GM18505 (cell line): ENCODE measurements around the gene CFD.
"Not testable (repeated sequence)": the region's sequence is repeated elsewhere in the genome, so short reads cannot be mapped to it uniquely, and the experiment has no call there.

Experiments used
- ATAC-seq: cut with Tn5 transposase; IDR thresholded peaks from one replicate; pipeline ENCODE4 v1.9.1; 2021; ENCODE audit not compliant: unreplicated experiment
- POLR2A ChIP-seq: IDR thresholded peaks from 4 replicates; pipeline ENCODE4 v1.6.1; 2011; ENCODE audit warnings: borderline replicate concordance; ENCODE audit not compliant: insufficient read depth, insufficient read length; ENCODE audit errors: extremely low read depth

CFD gene

GRCh38 chr19:831407-832369 is 27.8 kb upstream of the CFD start:
- no peak for ATAC-seq
- TF ChIP-seq POLR2A: no peak

- ATAC-seq: no peak
- no peak for TF ChIP-seq POLR2A
Measured at GRCh38 chr19:834216-834615, 25.2 kb upstream of the CFD start.

- no peak for TF ChIP-seq POLR2A
- no peak for ATAC-seq
Measured at GRCh38 chr19:835210-835810, 24.2 kb upstream of the CFD start.

- TF ChIP-seq POLR2A: no peak
- ATAC-seq: no peak
Measured at GRCh38 chr19:840519-841206, 18.8 kb upstream of the CFD start, which contains the start of gene PRTN3. PRTN3 (plus strand) TSS chr19:840999; CDS start chr19:841009, 10 bp downstream.

- not testable (repeated sequence) for ATAC-seq
Measured at GRCh38 chr19:842802-843179, 16.7 kb upstream of the CFD start.

- no peak for ATAC-seq
- no peak for TF ChIP-seq POLR2A
Measured at GRCh38 chr19:843180-843835, 16.2 kb upstream of the CFD start.

GRCh38 chr19:843836-844545 is 15.5 kb upstream of the CFD start:
- ATAC-seq: no peak
- no peak for TF ChIP-seq POLR2A

- TF ChIP-seq POLR2A: no peak
- no peak for ATAC-seq
Measured at GRCh38 chr19:844546-844971, 14.9 kb upstream of the CFD start.

GRCh38 chr19:845707-846521 is 13.6 kb upstream of the CFD start:
- ATAC-seq: no peak
- no peak for TF ChIP-seq POLR2A

GRCh38 chr19:848386-848921 is 11.0 kb upstream of the CFD start:
- no peak for TF ChIP-seq POLR2A
- ATAC-seq: no peak

- ATAC-seq: not testable (repeated sequence)
Measured at GRCh38 chr19:849195-849594, 10.3 kb upstream of the CFD start.

- no peak for TF ChIP-seq POLR2A
- ATAC-seq: no peak
Measured at GRCh38 chr19:850221-850978, 9.1 kb upstream of the CFD start.

GRCh38 chr19:850979-851335 is 8.5 kb upstream of the CFD start:
- no peak for TF ChIP-seq POLR2A
- no peak for ATAC-seq
